Lower lobe of right lung (tissue), 2 donors: ENCODE measurements around the gene ADGRV1. TPM values are rescaled to one million over a fixed set of nuclear protein-coding genes. Genes with fewer than 3 reads are reported as not detected.

Experiments
- ATAC-seq, 2 donors: fragments of 200-7000 bp; cut with Tn5 transposase; one replicate each; pipeline ENCODE4 v1.9.1; 2020 to 2022; ENCODE audit warnings: mild to moderate bottlenecking in 2 of 2, moderate library complexity in 2 of 2
- DNase-seq: peaks from one replicate; pipeline ENCODE4 v3.0.0-alpha.2; 2020
- H3K27ac ChIP-seq: fragments of 200-600 bp; one replicate; pipeline ENCODE4 v1.8.0; 2022
- H3K27me3 ChIP-seq: fragments of 200-600 bp; one replicate; pipeline ENCODE4 v1.8.0; 2022; ENCODE audit warnings: low read depth
- H3K36me3 ChIP-seq: fragments of 200-600 bp; one replicate; pipeline ENCODE4 v1.8.0; 2022; ENCODE audit warnings: mild to moderate bottlenecking
- H3K4me1 ChIP-seq: fragments of 200-600 bp; one replicate; pipeline ENCODE4 v1.8.0; 2022
- H3K4me3 ChIP-seq: fragments of 200-600 bp; one replicate; pipeline ENCODE4 v1.8.0; 2022; ENCODE audit warnings: mild to moderate bottlenecking
- H3K9me3 ChIP-seq: fragments of 200-600 bp; one replicate; pipeline ENCODE4 v1.8.0; 2022
- CTCF ChIP-seq: fragments of 200-600 bp; IDR thresholded peaks from one replicate; pipeline ENCODE4 v1.8.0; 2022; ENCODE audit warnings: antibody characterized with exemption, mild to moderate bottlenecking
- intact Hi-C: fragments of 100-400 bp; cut with DNase I; formaldehyde crosslinking; loops from one replicate; pipeline ENCODE4 v1.11.0; 2022
- total RNA-seq: library from RNA; stranded (reverse); fragmentation: NEBNext Ultra II Directional; extraction: Animal tissue kit (Norgen Biotek cat#: 25700); gene quantifications from one replicate; pipeline ENCODE4 v1.2.1, GENCODE V29; 2021
- donor health status: DM: no; HTN: yes; CAD: no; lungs with severe emphysema.

Gene ADGRV1
- total RNA-seq, 1 donor from 2014 or later, result 49.7 TPM

GRCh38 chr5:91101600-91102379, 543.2 kb downstream of the ADGRV1 start:
- no peak overlapping the region for H3K4me3 ChIP-seq
- peak; percentile 77 for TF ChIP-seq CTCF
- no peaks in the 10 kb centered on the region for H3K27me3 ChIP-seq
- H3K4me1 ChIP-seq, result peaks cover 6% of the 10 kb centered on the region
- intact Hi-C loops, result loop anchor here (10.0 kb wide), 1 partner anchor 273 kb away; no protein-coding TSS in a partner anchor
- DNase-seq (peak; percentile 68), ATAC-seq (peak; percentile 97)
- no peak overlapping the region for H3K27ac ChIP-seq
- no peaks in the 10 kb centered on the region for H3K36me3 ChIP-seq
- no peaks in the 10 kb centered on the region for H3K9me3 ChIP-seq

- Histone ChIP-seq H3K4me1 (peaks cover 6% of the 10 kb centered on the region), H3K27me3 (no peaks in the 10 kb centered on the region), H3K4me3 (no peak overlapping the region), H3K9me3 (no peaks in the 10 kb centered on the region), H3K27ac (no peak overlapping the region), H3K36me3 (no peaks in the 10 kb centered on the region)
- TF ChIP-seq CTCF, result no peak
- ATAC-seq (no peak), DNase-seq (no peak)
- intact Hi-C loops, result loop anchor here (10.0 kb wide), 1 partner anchor 271 kb away; no protein-coding TSS in a partner anchor
These were observed 544.9 kb downstream of the ADGRV1 start for GRCh38 chr5:91103353-91104061.

GRCh38 chr5:91104062-91104448, 545.5 kb downstream of the ADGRV1 start:
- ATAC-seq (no peak), DNase-seq (no peak)
- no peaks in the 10 kb centered on the region for H3K36me3 ChIP-seq
- intact Hi-C loops, result loop anchor here (10.0 kb wide), 1 partner anchor 271 kb away; no protein-coding TSS in a partner anchor
- no peaks in the 10 kb centered on the region for H3K27me3 ChIP-seq
- peaks cover 6% of the 10 kb centered on the region for H3K4me1 ChIP-seq
- no peak overlapping the region for H3K27ac ChIP-seq
- TF ChIP-seq CTCF, result no peak
- H3K9me3 ChIP-seq, result no peaks in the 10 kb centered on the region
- no peak overlapping the region for H3K4me3 ChIP-seq

- TF ChIP-seq CTCF, result no peak
- Histone ChIP-seq H3K27me3 (no peaks in the 10 kb centered on the region), H3K4me3 (no peak overlapping the region), H3K36me3 (no peaks in the 10 kb centered on the region), H3K4me1 (peaks cover 12% of the 10 kb centered on the region), H3K9me3 (no peaks in the 10 kb centered on the region), H3K27ac (no peak overlapping the region)
- intact Hi-C loops, result loop anchor here (10.0 kb wide), 1 partner anchor 268 kb away; no protein-coding TSS in a partner anchor
- ATAC-seq (no peak), DNase-seq (no peak)
These were observed 548.4 kb downstream of the ADGRV1 start for GRCh38 chr5:91106842-91107511.

GRCh38 chr5:91109634-91110033, 551.0 kb downstream of the ADGRV1 start:
- DNase-seq (no peak), ATAC-seq (no peak)
- H3K27ac ChIP-seq, result no peak overlapping the region
- no peaks in the 10 kb centered on the region for H3K9me3 ChIP-seq
- no peaks in the 10 kb centered on the region for H3K36me3 ChIP-seq
- no peak for TF ChIP-seq CTCF
- H3K4me1 ChIP-seq, result peaks cover 18% of the 10 kb centered on the region
- no peaks in the 10 kb centered on the region for H3K27me3 ChIP-seq
- H3K4me3 ChIP-seq, result no peak overlapping the region
- intact Hi-C loops, result loop anchor here (10.0 kb wide), 1 partner anchor 265 kb away; no protein-coding TSS in a partner anchor
